GM19099 (cell line): ENCODE results near the gene CRABP2.

Experiments used
- POLR2A ChIP-seq: IDR thresholded peaks from 3 replicates; pipeline ENCODE4 v1.6.1; 2011; ENCODE audit warnings: low read depth; ENCODE audit not compliant: insufficient read length; ENCODE audit errors: extremely low read depth

The CRABP2 gene

GRCh38 chr1:156705918-156706656, 704 bp upstream of the CRABP2 start:
- no peak for TF ChIP-seq POLR2A

- no peak for TF ChIP-seq POLR2A
These were observed 458 bp downstream of the CRABP2 start for GRCh38 chr1:156704930-156705320.

- no peak for TF ChIP-seq POLR2A
These were observed 1.1 kb downstream of the CRABP2 start for GRCh38 chr1:156704166-156704711.

- TF ChIP-seq POLR2A, result no peak
These were observed 1.6 kb downstream of the CRABP2 start for GRCh38 chr1:156703741-156704140.

GRCh38 chr1:156703336-156703735, 2.0 kb downstream of the CRABP2 start:
- TF ChIP-seq POLR2A, result no peak

GRCh38 chr1:156700736-156701531, 4.4 kb downstream of the CRABP2 start:
- no peak for TF ChIP-seq POLR2A

- TF ChIP-seq POLR2A, result no peak
These were observed 6.4 kb downstream of the CRABP2 start for GRCh38 chr1:156698995-156699394.

GRCh38 chr1:156697481-156697880, 7.9 kb downstream of the CRABP2 start:
- no peak for TF ChIP-seq POLR2A

GRCh38 chr1:156696755-156697154, 8.6 kb downstream of the CRABP2 start:
- no peak for TF ChIP-seq POLR2A

- TF ChIP-seq POLR2A, result no peak
These were observed 10.8 kb downstream of the CRABP2 start for GRCh38 chr1:156694690-156694962.

GRCh38 chr1:156693848-156694689, 11.3 kb downstream of the CRABP2 start:
- no peak for TF ChIP-seq POLR2A

GRCh38 chr1:156692925-156693847, 12.2 kb downstream of the CRABP2 start:
- TF ChIP-seq POLR2A, result no peak

- no peak for TF ChIP-seq POLR2A
These were observed 12.9 kb downstream of the CRABP2 start for GRCh38 chr1:156692441-156692924.
